Psoas muscle (tissue), 8 donors: ENCODE results near the gene TUBGCP6. TPM values are rescaled to one million over a fixed set of nuclear protein-coding genes. Genes with fewer than 3 reads are reported as not detected.
"Not testable (repeated sequence)": the region's sequence is repeated elsewhere in the genome, so short reads cannot be mapped to it uniquely, and the experiment has no call there.

Source experiments
- ATAC-seq, 4 donors: fragments of 200-7000 bp; cut with Tn5 transposase; one replicate each; pipeline ENCODE4 v1.9.1; 2020; ENCODE audit warnings: moderate library complexity in 3 of 4, mild to moderate bottlenecking in 2 of 4
- DNase-seq, 2 donors: peaks; one replicate each; pipeline ENCODE4 v3.0.0-alpha.2; 2020
- H3K27ac ChIP-seq: fragments of 200-600 bp; one replicate; pipeline ENCODE4 v1.8.0; 2022
- H3K27me3 ChIP-seq, 3 donors: fragments of 200-600 bp in 1 of 3; one replicate each; pipeline versions ENCODE4 v1.6.1 to v1.8.0; 2013 to 2022; ENCODE audit warnings: low read length in 2 of 3, mild to moderate bottlenecking in 2 of 3, moderate library complexity in 1 of 3; ENCODE audit not compliant: insufficient read depth in 3 of 3
- H3K36me3 ChIP-seq, 2 donors: fragments of 200-600 bp in 1 of 2; one replicate each; pipeline versions ENCODE4 v1.6.1 to v1.8.0; 2013 to 2022; ENCODE audit warnings: low read depth in 1 of 2, mild to moderate bottlenecking in 1 of 2, moderate library complexity in 1 of 2; ENCODE audit not compliant: insufficient read depth in 1 of 2
- H3K4me1 ChIP-seq: fragments of 200-600 bp; one replicate; pipeline ENCODE4 v1.8.0; 2022
- H3K4me3 ChIP-seq: fragments of 200-600 bp; one replicate; pipeline ENCODE4 v1.8.0; 2022; ENCODE audit warnings: mild to moderate bottlenecking
- H3K9me3 ChIP-seq: fragments of 200-600 bp; one replicate; pipeline ENCODE4 v1.8.0; 2022
- WGBS, 3 donors: extraction: QIAGEN DNeasy Blood & Tissue Kit; methylation state at CpG; one replicate each; pipeline versions ENCODE4 v1.1.6 to v1.1.7; 2013; 5-methylcytosine and 5-hydroxymethylcytosine counted together
- intact Hi-C, 2 donors: fragments of 100-400 bp; cut with DNase I; formaldehyde crosslinking; loops; one replicate each; pipeline versions ENCODE4 v1.11.0 to v1.14.2; 2022
- polyA plus RNA-seq, 3 donors: library from polyadenylated mRNA; stranded (reverse); fragments of 200-250 nt; gene quantifications; one replicate each; pipeline ENCODE4 v1.2.3, GENCODE V29; 2013
- total RNA-seq, 4 donors: library from RNA; stranded (reverse); fragmentation: NEBNext Ultra II Directional in 2 of 4; extraction: Animal tissue kit (Norgen Biotek cat#: 25700) in 2 of 4; gene quantifications; one replicate each; pipeline versions ENCODE4 v1.2.1 to v1.2.4, GENCODE V29; 2021 to 2023
- TF ChIP-seq, protein P1 (sequence below): fragments of 200-600 bp; IDR thresholded peaks from one replicate; pipeline ENCODE4 v1.8.0; 2022; ENCODE audit warnings: antibody characterized with exemption
- donor health status: healthy with polysubstance abuse.
- donor health status: DM: no; HTN: no; CAD: no; lungs with moderate emphysema.
- donor health status: Bipolar disorder and iron deficiency.
- donor health status: healthy.
- donor health status: DM: yes; HTN: yes; CAD: no.
- donor health status: DM: no; HTN: no; CAD: no.
- donor health status: DM: no; HTN: no; CAD: no.
- donor health status: DM: yes; HTN: yes; CAD: no.

The TUBGCP6 gene
- total and polyA plus RNA-seq, 7 donors = 9.5 to 21.8 (median 18.0) TPM

DNA sequence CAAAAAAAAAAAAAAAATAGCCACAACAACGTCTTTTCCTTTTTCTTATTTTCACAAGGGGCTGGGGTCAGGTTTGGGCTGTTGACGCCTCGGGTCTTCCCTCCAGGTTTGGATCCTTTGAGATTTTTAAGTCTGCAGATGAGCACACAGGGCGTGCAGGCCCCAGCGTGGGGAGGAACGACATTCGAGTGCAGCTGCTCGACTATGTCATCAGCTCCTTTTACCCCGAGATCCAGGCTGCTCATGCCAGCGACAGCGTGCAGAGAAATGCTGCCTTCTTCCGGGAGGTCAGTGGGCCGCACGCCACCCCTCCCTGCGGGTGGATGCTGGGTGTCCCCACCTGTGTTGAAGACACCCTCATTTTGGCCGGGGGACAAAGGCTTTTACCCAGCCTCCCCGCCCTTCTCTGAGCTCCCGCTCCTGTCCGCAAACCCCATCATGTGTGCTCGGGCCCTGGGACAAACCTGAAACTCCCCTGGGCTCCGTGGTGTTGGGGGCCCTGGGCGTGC lies 36.3 kb downstream of the TUBGCP6 start:
- Histone ChIP-seq H3K4me3 (no peak overlapping the region), H3K4me1 (peaks cover 26% of the 10 kb centered on the region), H3K9me3 (no peaks in the 10 kb centered on the region), H3K27ac (peak overlapping the region; percentile 1), H3K36me3 (peaks cover 0 to 87% of the 10 kb centered on the region in 2 donors), H3K27me3 (no peaks in the 10 kb centered on the region)
- DNase-seq (no peak), ATAC-seq (peak in 1 of 4 donors; percentile 12)
- intact Hi-C loops = loop anchor here (2.0 to 10.0 kb wide), 6 partner anchors 34 to 441 kb away; no protein-coding TSS in a partner anchor
- WGBS, 3 donors = 56 to 62% (median 59%) methylated on average over 22 of the region's 22 CpGs
- TF ChIP-seq, protein P1, sequence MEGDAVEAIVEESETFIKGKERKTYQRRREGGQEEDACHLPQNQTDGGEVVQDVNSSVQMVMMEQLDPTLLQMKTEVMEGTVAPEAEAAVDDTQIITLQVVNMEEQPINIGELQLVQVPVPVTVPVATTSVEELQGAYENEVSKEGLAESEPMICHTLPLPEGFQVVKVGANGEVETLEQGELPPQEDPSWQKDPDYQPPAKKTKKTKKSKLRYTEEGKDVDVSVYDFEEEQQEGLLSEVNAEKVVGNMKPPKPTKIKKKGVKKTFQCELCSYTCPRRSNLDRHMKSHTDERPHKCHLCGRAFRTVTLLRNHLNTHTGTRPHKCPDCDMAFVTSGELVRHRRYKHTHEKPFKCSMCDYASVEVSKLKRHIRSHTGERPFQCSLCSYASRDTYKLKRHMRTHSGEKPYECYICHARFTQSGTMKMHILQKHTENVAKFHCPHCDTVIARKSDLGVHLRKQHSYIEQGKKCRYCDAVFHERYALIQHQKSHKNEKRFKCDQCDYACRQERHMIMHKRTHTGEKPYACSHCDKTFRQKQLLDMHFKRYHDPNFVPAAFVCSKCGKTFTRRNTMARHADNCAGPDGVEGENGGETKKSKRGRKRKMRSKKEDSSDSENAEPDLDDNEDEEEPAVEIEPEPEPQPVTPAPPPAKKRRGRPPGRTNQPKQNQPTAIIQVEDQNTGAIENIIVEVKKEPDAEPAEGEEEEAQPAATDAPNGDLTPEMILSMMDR = no peak

DNA sequence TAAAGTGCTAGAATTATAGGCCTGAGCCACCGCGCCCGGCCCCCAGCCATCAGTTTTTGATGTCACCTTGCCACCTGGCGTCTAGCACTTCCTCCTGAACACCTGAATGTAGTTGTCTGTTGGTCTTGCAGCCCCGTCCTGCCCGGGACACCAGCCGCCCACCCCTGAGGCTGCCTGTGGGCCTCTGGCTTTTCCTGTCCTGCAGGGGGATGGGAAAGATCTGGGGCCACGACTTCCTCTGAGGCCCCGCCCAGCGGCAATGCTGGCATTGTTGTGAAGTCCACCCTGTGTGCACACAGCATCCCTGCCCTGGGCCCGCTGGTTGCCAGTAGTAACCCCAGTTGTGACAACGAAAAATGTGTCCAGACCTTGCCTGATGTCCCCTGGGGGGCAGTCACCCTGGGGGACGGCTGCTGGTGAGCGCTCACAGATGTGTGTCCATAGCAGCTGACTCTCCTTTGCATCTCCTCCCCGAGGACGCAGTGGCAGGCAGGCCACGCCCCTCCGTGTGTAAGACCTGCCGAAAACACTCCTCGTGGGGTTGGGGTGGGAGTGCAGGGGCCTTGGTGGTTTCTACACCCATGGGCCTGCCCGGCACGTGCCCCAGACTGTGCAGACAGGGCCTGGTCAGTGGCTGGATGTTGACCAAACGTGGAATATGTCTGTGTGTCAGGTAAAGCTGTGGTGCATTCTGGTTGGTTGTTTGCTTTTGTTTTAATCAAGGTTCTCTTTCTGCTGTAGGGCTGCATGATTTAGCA lies 37.3 kb downstream of the TUBGCP6 start:
- intact Hi-C loops = loop anchor here (2.0 to 10.0 kb wide), 6 partner anchors 35 to 440 kb away; no protein-coding TSS in a partner anchor
- Histone ChIP-seq H3K27me3 (no peaks in the 10 kb centered on the region), H3K36me3 (peaks cover 0 to 86% of the 10 kb centered on the region in 2 donors), H3K4me1 (peaks cover 28% of the 10 kb centered on the region), H3K9me3 (no peaks in the 10 kb centered on the region), H3K27ac (peak overlapping the region; percentile 1), H3K4me3 (no peak overlapping the region)
- peak in 1 of 2 donors; percentile 56 for DNase-seq
- TF ChIP-seq, protein P1 = no peak
- no peak for ATAC-seq
- WGBS, 3 donors = 60 to 67% (median 61%) methylated on average over 23 of the region's 23 CpGs

DNA sequence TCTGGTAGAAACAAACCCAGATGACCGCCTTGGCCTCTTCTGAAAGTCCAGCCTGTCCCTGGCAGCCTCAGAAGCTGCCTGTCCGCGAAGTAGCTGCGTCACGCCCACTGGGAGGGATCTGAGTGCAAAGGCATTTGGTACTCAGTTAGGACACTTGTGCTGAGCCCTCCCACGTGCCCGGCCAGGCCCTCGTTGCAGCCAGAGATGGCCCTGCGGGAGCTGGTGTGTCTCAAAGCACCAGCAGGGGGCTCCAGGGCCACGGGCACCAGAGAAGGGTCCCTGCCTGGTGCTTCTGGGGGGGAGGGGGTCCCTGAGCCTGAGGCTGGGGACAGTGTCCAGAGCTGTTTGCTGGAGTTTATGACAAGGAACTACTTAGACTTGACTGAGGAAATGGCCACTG lies 38.2 kb downstream of the TUBGCP6 start:
- Histone ChIP-seq H3K27me3 (no peaks in the 10 kb centered on the region), H3K9me3 (no peaks in the 10 kb centered on the region), H3K4me1 (peaks cover 33% of the 10 kb centered on the region), H3K36me3 (peaks cover 0 to 76% of the 10 kb centered on the region in 2 donors), H3K27ac (peak overlapping the region; percentile 49), H3K4me3 (no peak overlapping the region)
- intact Hi-C loops = loop anchor here (5.0 to 10.0 kb wide), 4 partner anchors 36 to 439 kb away; no protein-coding TSS in a partner anchor
- DNase-seq (peak; percentile 76 to 93), ATAC-seq (peak; percentile 75 to 85 (median 80))
- TF ChIP-seq, protein P1 = peak; percentile 63
- WGBS, 3 donors = 20 to 40% (median 32%) methylated on average over 10 of the region's 10 CpGs

DNA sequence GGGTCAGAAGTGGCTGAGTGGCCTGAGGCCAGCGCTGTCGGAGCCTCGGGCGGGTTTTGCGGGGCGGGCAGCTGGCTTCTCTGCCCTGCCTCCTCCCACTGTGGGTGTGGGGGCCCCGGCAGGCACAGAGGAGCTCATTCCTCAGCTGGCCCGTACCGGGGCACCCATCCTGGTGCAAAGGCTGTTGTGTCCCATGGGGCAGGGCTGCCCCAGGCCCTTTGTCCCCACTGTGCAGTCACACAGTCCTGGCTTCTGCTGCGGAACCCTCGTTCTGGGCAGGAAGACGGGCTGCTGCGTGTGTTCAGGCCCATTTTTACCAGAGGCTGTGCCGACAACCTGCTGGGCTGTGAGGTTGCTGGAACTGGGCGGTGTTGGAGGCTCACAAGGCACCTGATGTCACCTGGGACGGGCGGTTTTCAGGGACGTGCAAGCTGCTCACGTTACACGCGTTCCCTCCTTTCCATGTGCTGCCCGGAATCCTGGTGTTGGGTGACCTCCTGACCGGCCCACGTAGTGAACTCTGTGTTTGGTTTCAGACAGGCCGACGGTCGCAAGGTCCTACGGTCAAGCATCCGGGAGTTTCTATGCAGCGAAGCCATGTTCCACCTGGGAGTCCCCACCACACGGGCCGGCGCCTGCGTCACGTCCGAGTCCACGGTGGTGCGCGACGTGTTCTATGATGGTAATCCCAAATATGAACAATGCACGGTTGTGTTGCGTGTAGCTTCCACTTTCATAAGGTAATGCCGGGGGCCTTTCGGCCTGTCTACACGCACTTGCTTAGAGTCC lies 38.8 kb downstream of the TUBGCP6 start:
- DNase-seq (peak in 1 of 2 donors; percentile 56), ATAC-seq (peak in 3 of 4 donors; percentile 2 to 8 (median 4))
- H3K27me3 ChIP-seq = no peaks in the 10 kb centered on the region
- intact Hi-C loops = loop anchor here (5.0 to 10.0 kb wide), 4 partner anchors 36 to 439 kb away; no protein-coding TSS in a partner anchor
- H3K9me3 ChIP-seq = no peaks in the 10 kb centered on the region
- TF ChIP-seq, protein P1 = no peak
- no peak overlapping the region for H3K4me3 ChIP-seq
- H3K27ac ChIP-seq = peak overlapping the region; percentile 49
- peaks cover 33% of the 10 kb centered on the region for H3K4me1 ChIP-seq
- peaks cover 0 to 70% of the 10 kb centered on the region in 2 donors for H3K36me3 ChIP-seq
- WGBS, 3 donors = 75 to 92% (median 85%) methylated on average over 38 to 45 of the region's 45 CpGs

DNA sequence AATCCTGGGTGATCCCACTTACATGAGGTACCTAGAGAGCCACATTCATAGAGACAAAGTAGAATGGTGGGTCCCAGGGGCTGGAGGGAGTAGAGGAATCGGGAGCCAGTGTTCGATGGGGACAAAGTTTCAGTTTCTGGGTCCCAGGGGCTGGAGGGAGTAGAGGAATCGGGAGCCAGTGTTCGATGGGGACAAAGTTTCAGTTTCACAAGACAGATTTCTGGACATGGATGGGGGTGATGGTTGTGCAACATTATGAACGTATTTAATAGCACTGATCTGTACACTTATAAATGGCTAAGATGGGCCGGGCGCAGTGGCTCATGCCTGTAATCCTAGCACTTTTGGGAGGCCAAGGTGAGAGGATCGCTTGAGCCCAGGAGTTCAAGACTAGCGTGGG lies 39.8 kb downstream of the TUBGCP6 start:
- 65 to 84% (median 67%) methylated on average over 9 of the region's 9 CpGs for WGBS, 3 donors
- Histone ChIP-seq H3K36me3 (peaks cover 0 to 60% of the 10 kb centered on the region in 2 donors), H3K27ac (peak overlapping the region; percentile 49), H3K4me1 (peaks cover 34% of the 10 kb centered on the region)
- not testable (repeated sequence) for H3K27me3 ChIP-seq, H3K4me3 ChIP-seq, ATAC-seq, H3K9me3 ChIP-seq, DNase-seq
- intact Hi-C loops = loop anchor here (5.0 to 10.0 kb wide), 4 partner anchors 37 to 438 kb away; no protein-coding TSS in a partner anchor
